Adrenal gland (tissue), 12 donors: Measurements from ENCODE around the gene LURAP1L. TPM values are rescaled to one million over a fixed set of nuclear protein-coding genes. Genes with fewer than 3 reads are reported as not detected.
A peak's percentile ranks its signal among the peaks of the same experiment; 100 is the strongest.

ENCODE experiments used
- DNase-seq, 7 donors: peaks; one replicate each; pipeline ENCODE4 v3.0.0-alpha.2; 2019 to 2020
- H3K27ac ChIP-seq, 5 donors: fragments of 200-600 bp; sonication (generic) in 4 of 5; 1 replicate in 3 of 5; 2 replicates in 2 of 5; pipeline versions ENCODE4 v1.5.1 to v1.8.0; 2016 to 2020; ENCODE audit warnings: mild to moderate bottlenecking in 1 of 5
- H3K27me3 ChIP-seq: fragments of 200-600 bp; 2 replicates; pipeline ENCODE4 v1.8.0; 2021
- H3K36me3 ChIP-seq, 2 donors: fragments of 200-600 bp; replicated peaks in 1 of 2; 1 replicate in 1 of 2; 2 replicates in 1 of 2; pipeline versions ENCODE4 v1.5.1 to v1.8.0; 2018 to 2022
- H3K4me1 ChIP-seq, 2 donors: fragments of 200-600 bp; replicated peaks in 1 of 2; 1 replicate in 1 of 2; 2 replicates in 1 of 2; pipeline versions ENCODE4 v1.5.1 to v1.8.0; 2018 to 2021
- H3K4me3 ChIP-seq, 4 donors: fragments of 200-600 bp; sonication (generic) in 3 of 4; one replicate each; pipeline ENCODE4 v1.5.1; 2016 to 2018
- H3K9me3 ChIP-seq, 3 donors: fragments of 200-600 bp; sonication (generic) in 1 of 3; replicated peaks in 1 of 3; 1 replicate in 2 of 3; 2 replicates in 1 of 3; pipeline versions ENCODE4 v1.5.1 to v1.8.0; 2016 to 2021
- CTCF ChIP-seq, 6 experiments: fragments of 450-650 bp in 4 of 6; fragments of 200-600 bp in 2 of 6; sonication (generic) in 1 of 6; IDR thresholded peaks; 1 replicate in 5 of 6; 2 replicates in 1 of 6; pipeline versions ENCODE4 v1.5.1 to v1.8.0; 2016 to 2021; ENCODE audit warnings: antibody characterized with exemption in 6 of 6, mild to moderate bottlenecking in 2 of 6, moderate library complexity in 1 of 6
- POLR2A ChIP-seq, 2 donors: fragments of 450-650 bp; IDR thresholded peaks; one replicate each; pipeline ENCODE4 v1.6.1; 2017; ENCODE audit warnings: antibody characterized with exemption in 2 of 2, mild to moderate bottlenecking in 2 of 2, moderate library complexity in 1 of 2
- WGBS, 4 donors: extraction: QIAGEN DNeasy Blood & Tissue Kit in 2 of 4; methylation state at CpG; one replicate each; pipeline versions ENCODE4 v1.1.5 to v1.1.7; 2013 to 2017; 5-methylcytosine and 5-hydroxymethylcytosine counted together
- intact Hi-C, 2 donors: fragments of 100-400 bp; cut with DNase I; formaldehyde crosslinking; loops; one replicate each; pipeline versions ENCODE4 v1.14.1 to v1.15.0; 2022 to 2023
- polyA plus RNA-seq, 3 donors: library from polyadenylated mRNA; stranded (reverse); fragments of 200-250 nt in 2 of 3; fragments of 350-450 nt in 1 of 3; fragmentation: Illumina TruSeq in 1 of 3; extraction: RNeasy Lipid Tissue Mini Kit (QIAGEN cat#74804) in 1 of 3; gene quantifications; one replicate each; pipeline ENCODE4 v1.2.3, GENCODE V29; 2013 to 2014
- total RNA-seq, 9 donors: library from RNA; depleted of rRNA in 4 of 9; stranded (reverse); fragments of >200 nt in 4 of 9; fragments of 120-200 nt in 1 of 9; fragmentation: NEBNext Ultra II Directional in 1 of 9; extraction: Animal tissue kit (Norgen Biotek cat#: 25700) in 1 of 9; gene quantifications; one replicate each; pipeline versions ENCODE4 v1.1.0 to v1.2.4, GENCODE V29; 2013 to 2023
- donor health status: healthy with polysubstance abuse.
- donor health status: Bipolar disorder and iron deficiency.
- donor health status: DM: yes; HTN: yes; CAD: no.
- donor health status: DM: no; HTN: no; CAD: no.
- donor health status: DM: no; HTN: no; CAD: no.
- donor health status: DM: yes; HTN: yes; CAD: no.

Gene LURAP1L
- total and polyA plus RNA-seq, 12 donors: 5.3 to 29.0 (median 10.3) TPM

- H3K36me3 ChIP-seq: no peaks in the 10 kb centered on the region
- H3K27me3 ChIP-seq: no peaks in the 10 kb centered on the region
- H3K27ac ChIP-seq: no peak overlapping the region
- TF ChIP-seq POLR2A (IDR thresholded peaks at IDR 0.05) (no peak), CTCF (IDR thresholded peaks at IDR 0.05) (no peak)
- H3K9me3 ChIP-seq: no peaks in the 10 kb centered on the region
- H3K4me3 ChIP-seq: no peak overlapping the region
- DNase-seq: no peak
- intact Hi-C loops: no loop called here
- H3K4me1 ChIP-seq: peaks cover 0 to 19% of the 10 kb centered on the region in 2 donors
- 82 to 94% (median 88%) methylated on average over 2 of the region's 2 CpGs for WGBS, 4 donors
Measured at GRCh38 chr9:12822111-12822510, 47.3 kb downstream of the LURAP1L start.

- intact Hi-C loops: no loop called here
- DNase-seq: no peak
- no peaks in the 10 kb centered on the region for H3K9me3 ChIP-seq
- H3K27ac ChIP-seq: no peak overlapping the region
- no peaks in the 10 kb centered on the region for H3K4me1 ChIP-seq
- no peak overlapping the region for H3K4me3 ChIP-seq
- no peaks in the 10 kb centered on the region for H3K27me3 ChIP-seq
- TF ChIP-seq CTCF (IDR thresholded peaks at IDR 0.05) (no peak), POLR2A (IDR thresholded peaks at IDR 0.05) (no peak)
- no peaks in the 10 kb centered on the region for H3K36me3 ChIP-seq
- WGBS, 4 donors: 74 to 79% (median 77%) methylated on average over 3 of the region's 3 CpGs
Measured at GRCh38 chr9:12826924-12827565, 52.2 kb downstream of the LURAP1L start.

- no peaks in the 10 kb centered on the region for H3K36me3 ChIP-seq
- WGBS, 4 donors: 78 to 88% (median 84%) methylated on average over 1 of the region's 1 CpG
- peak overlapping the region in 1 of 5 donors; percentile 32 for H3K27ac ChIP-seq
- peaks cover 0 to 6% (median 0%) of the 10 kb centered on the region in 3 donors for H3K9me3 ChIP-seq
- no peaks in the 10 kb centered on the region for H3K27me3 ChIP-seq
- TF ChIP-seq CTCF (IDR thresholded peaks at IDR 0.05) (no peak), POLR2A (IDR thresholded peaks at IDR 0.05) (no peak)
- intact Hi-C loops: no loop called here
- H3K4me1 ChIP-seq: no peaks in the 10 kb centered on the region
- DNase-seq: no peak
- no peak overlapping the region for H3K4me3 ChIP-seq
Measured at GRCh38 chr9:12833701-12834100, 58.9 kb downstream of the LURAP1L start.

- H3K9me3 ChIP-seq: peaks cover 0 to 6% (median 0%) of the 10 kb centered on the region in 3 donors
- no peaks in the 10 kb centered on the region for H3K27me3 ChIP-seq
- TF ChIP-seq CTCF (IDR thresholded peaks at IDR 0.05) (no peak), POLR2A (IDR thresholded peaks at IDR 0.05) (no peak)
- no peaks in the 10 kb centered on the region for H3K36me3 ChIP-seq
- H3K4me1 ChIP-seq: no peaks in the 10 kb centered on the region
- DNase-seq: no peak
- intact Hi-C loops: no loop called here
- no peak overlapping the region for H3K4me3 ChIP-seq
- no peak overlapping the region for H3K27ac ChIP-seq
Measured at GRCh38 chr9:12838546-12838945, 63.7 kb downstream of the LURAP1L start.
